HEK293 (cell line): Measurements from ENCODE around the gene UCN2.

Experiments used
- CTCF ChIA-PET: fragments of 350-600 bp; formaldehyde crosslinking; extraction: SDS; loops from one replicate; lab custom pipeline; 2021; ENCODE audit warnings: antibody characterized with exemption; lab: Yijun Ruan, JAX
- POLR2A ChIA-PET: fragments of 300-600 bp; formaldehyde crosslinking; extraction: SDS; loops from one replicate; lab custom pipeline; 2020; ENCODE audit warnings: antibody characterized with exemption, inconsistent platforms; lab: Yijun Ruan, JAX
- H3K27ac ChIP-seq: fragments of 200-500 bp; sonication (Bioruptor generic); 2 replicates; pipeline ENCODE4 v1.5.1; 2014; ENCODE audit warnings: low read depth, low read length, control low read depth, inconsistent platforms; ENCODE audit errors: extremely low read depth
- H3K36me3 ChIP-seq, 2 experiments: fragments of 200-500 bp in 1 of 2; sonication (Bioruptor generic) in 1 of 2; 1 replicate in 1 of 2; 2 replicates in 1 of 2; pipeline ENCODE4 v1.5.1; 2014 to 2017; ENCODE audit warnings: inconsistent platforms in 2 of 2, low read length in 2 of 2; ENCODE audit not compliant: control insufficient read depth in 2 of 2, insufficient read depth in 1 of 2
- H3K4me1 ChIP-seq: fragments of 200-500 bp; sonication (Bioruptor generic); 2 replicates; pipeline ENCODE4 v1.5.1; 2014; ENCODE audit warnings: mild to moderate bottlenecking, low read length, inconsistent platforms; ENCODE audit not compliant: control insufficient read depth, insufficient read depth
- H3K4me3 ChIP-seq: 2 replicates; pipeline ENCODE4 v1.5.1; 2011; ENCODE audit warnings: low read depth, mild to moderate bottlenecking, control low read depth, low read length, moderate library complexity
- H3K9me3 ChIP-seq: fragments of 200-500 bp; sonication (Bioruptor generic); 2 replicates; pipeline ENCODE4 v1.5.1; 2014; ENCODE audit warnings: low read depth, low read length, inconsistent platforms; ENCODE audit not compliant: control insufficient read depth, insufficient read depth
- GLI2 ChIP-seq: fragments of 450-650 bp; formaldehyde crosslinking; IDR thresholded peaks from 2 replicates; pipeline ENCODE4; 2017; ENCODE audit warnings: missing biosample characterization, missing genetic modification characterization, low read depth, borderline replicate concordance
- HOXA7 ChIP-seq: sonication (generic); formaldehyde crosslinking; IDR thresholded peaks from 2 replicates; pipeline ENCODE4 v1.8.1; 2022; ENCODE audit warnings: missing genetic modification reagents, borderline replicate concordance
- KLF10 ChIP-seq: fragments of 450-650 bp; IDR thresholded peaks from 2 replicates; pipeline ENCODE4 v1.5.1; 2018; ENCODE audit warnings: missing biosample characterization, mild to moderate bottlenecking, missing genetic modification characterization
- OVOL3 ChIP-seq: fragments of 450-650 bp; formaldehyde crosslinking; IDR thresholded peaks from 2 replicates; pipeline ENCODE4 v1.5.1; 2016; ENCODE audit warnings: missing biosample characterization, missing genetic modification characterization
- YY2 ChIP-seq: fragments of 450-650 bp; formaldehyde crosslinking; IDR thresholded peaks from 2 replicates; pipeline ENCODE4 v1.5.1; 2016; ENCODE audit warnings: missing biosample characterization, missing genetic modification characterization
- ZFHX2 ChIP-seq: fragments of 450-650 bp; formaldehyde crosslinking; conservative IDR thresholded peaks from 2 replicates; pipeline ENCODE4 v1.5.1; 2016; ENCODE audit warnings: missing biosample characterization, missing genetic modification characterization
- ZNF157 ChIP-seq: fragments of 450-650 bp; formaldehyde crosslinking; IDR thresholded peaks from 2 replicates; pipeline ENCODE4 v1.5.1; 2016; ENCODE audit warnings: missing biosample characterization, missing genetic modification characterization
- ZNF169 ChIP-seq: fragments of 450-650 bp; formaldehyde crosslinking; IDR thresholded peaks from 2 replicates; pipeline ENCODE4 v1.5.1; 2016; ENCODE audit warnings: missing biosample characterization, missing genetic modification characterization
- ZNF19 ChIP-seq: fragments of 450-650 bp; formaldehyde crosslinking; IDR thresholded peaks from 2 replicates; pipeline ENCODE4; 2016; ENCODE audit warnings: missing biosample characterization, missing genetic modification characterization, low read depth
- ZNF248 ChIP-seq: fragments of 450-650 bp; formaldehyde crosslinking; IDR thresholded peaks from 2 replicates; pipeline ENCODE4 v1.5.1; 2017; ENCODE audit warnings: missing biosample characterization, missing genetic modification characterization
- ZNF302 ChIP-seq: fragments of 450-650 bp; formaldehyde crosslinking; IDR thresholded peaks from 2 replicates; pipeline ENCODE4 v1.5.1; 2016; ENCODE audit warnings: missing biosample characterization, missing genetic modification characterization, low read depth
- ZNF324 ChIP-seq: fragments of 450-650 bp; formaldehyde crosslinking; IDR thresholded peaks from 2 replicates; pipeline ENCODE4 v1.5.1; 2016; ENCODE audit warnings: missing biosample characterization, missing genetic modification characterization
- ZNF391 ChIP-seq: fragments of 450-650 bp; formaldehyde crosslinking; IDR thresholded peaks from 2 replicates; pipeline ENCODE4 v1.5.1; 2016; ENCODE audit warnings: low read depth, missing biosample characterization, missing genetic modification characterization, borderline replicate concordance
- ZNF416 ChIP-seq: fragments of 450-650 bp; formaldehyde crosslinking; IDR thresholded peaks from 2 replicates; pipeline ENCODE4 v1.5.1; 2016; ENCODE audit warnings: missing biosample characterization, missing genetic modification characterization
- ZNF561 ChIP-seq: fragments of 450-650 bp; IDR thresholded peaks from 2 replicates; pipeline ENCODE4 v1.5.1; 2018; ENCODE audit warnings: missing biosample characterization, missing genetic modification characterization, borderline replicate concordance
- ZNF571 ChIP-seq: fragments of 450-650 bp; formaldehyde crosslinking; IDR thresholded peaks from 2 replicates; pipeline ENCODE4 v1.5.0; 2017; ENCODE audit warnings: missing biosample characterization, missing genetic modification characterization
- TF ChIP-seq, protein P1 (sequence below): fragments of 450-650 bp; formaldehyde crosslinking; IDR thresholded peaks from 2 replicates; pipeline ENCODE4 v1.5.1; 2016; ENCODE audit warnings: missing biosample characterization, missing genetic modification characterization, low read depth
- TF ChIP-seq, protein P2 (sequence below): fragments of 450-650 bp; formaldehyde crosslinking; IDR thresholded peaks from 2 replicates; pipeline ENCODE4 v1.5.1; 2016; ENCODE audit warnings: missing biosample characterization, missing genetic modification characterization, borderline replicate concordance
- TF ChIP-seq, protein P3 (sequence below): fragments of 450-650 bp; formaldehyde crosslinking; IDR thresholded peaks from 2 replicates; pipeline ENCODE4 v1.5.1; 2017; ENCODE audit warnings: missing biosample characterization, missing genetic modification characterization
- TF ChIP-seq, protein P4 (sequence below): fragments of 450-650 bp; formaldehyde crosslinking; IDR thresholded peaks from 2 replicates; pipeline ENCODE4 v1.5.1; 2017; ENCODE audit warnings: missing biosample characterization, mild to moderate bottlenecking, missing genetic modification characterization, moderate library complexity
- TF ChIP-seq, protein P5 (sequence below): fragments of 450-650 bp; formaldehyde crosslinking; IDR thresholded peaks from 2 replicates; pipeline ENCODE4 v1.5.0; 2017; ENCODE audit warnings: missing biosample characterization, missing genetic modification characterization, borderline replicate concordance

Gene UCN2

DNA sequence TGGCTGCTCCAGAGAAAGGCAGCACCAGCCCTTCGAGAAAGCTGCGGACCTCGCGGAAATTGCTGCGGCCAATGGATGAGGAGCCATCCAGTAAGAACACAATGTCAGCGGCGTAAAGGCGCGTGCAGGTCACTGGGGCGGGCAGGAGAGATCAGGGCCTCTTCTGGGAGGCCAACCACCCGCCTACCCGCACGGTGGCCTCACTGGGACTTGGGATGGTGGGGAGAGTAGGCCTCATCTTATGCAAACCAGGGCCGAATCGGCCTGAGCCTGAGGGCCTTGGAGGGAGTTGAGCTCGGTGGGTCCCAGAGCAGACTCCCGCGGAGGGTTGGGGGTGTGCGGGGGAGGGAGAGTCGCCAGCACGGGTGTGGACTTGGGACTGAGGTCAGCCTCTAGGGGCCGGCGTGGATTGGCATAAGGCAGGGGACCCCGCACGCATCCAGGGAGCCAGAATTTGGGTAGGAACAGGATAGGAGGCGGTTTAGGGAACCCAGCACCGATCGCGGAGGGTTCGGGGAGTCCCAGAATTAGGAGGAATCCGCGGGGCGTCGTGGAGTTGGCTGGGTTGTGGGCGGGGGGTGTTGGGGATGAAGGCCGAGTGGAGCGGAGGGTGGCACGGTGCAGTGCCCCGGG, 31.0 kb upstream of the UCN2 start (continued):
- TF ChIP-seq GLI2 (tag by site-specific recombination) (no peak), ZNF391 (no peak)

DNA sequence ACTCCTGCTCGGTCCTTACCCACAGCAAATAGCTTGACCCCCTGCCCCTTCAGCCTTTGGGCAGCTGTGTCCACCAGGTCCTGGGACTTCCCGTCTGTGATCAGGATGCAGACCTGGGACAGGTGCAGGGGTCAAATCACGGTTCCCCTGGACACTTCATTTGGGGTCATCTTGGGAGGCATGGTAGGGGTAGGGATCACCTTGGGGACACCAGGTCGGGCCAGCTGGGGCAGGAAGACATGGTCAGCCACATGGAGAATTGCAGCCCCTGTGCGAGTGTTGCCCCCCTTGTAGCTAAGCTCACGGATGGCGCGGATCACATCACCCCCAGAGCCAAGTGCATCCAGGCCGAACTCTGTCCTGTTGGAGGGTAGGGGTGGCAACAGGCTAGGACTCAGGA, 29.8 kb upstream of the UCN2 start:
- H3K4me3 ChIP-seq: no peak overlapping the region
- no peak overlapping the region for H3K27ac ChIP-seq
- no peaks in the 10 kb centered on the region; the same call in 1 of the 2 replicates for H3K4me1 ChIP-seq
- TF ChIP-seq ZNF19 (tag by site-specific recombination) (no peak), ZNF157 (no peak), ZNF302 (no peak), KLF10 (no peak), ZNF169 (tag by site-specific recombination) (no peak), ZNF561 (no peak), ZNF571 (tag by site-specific recombination) (no peak), ZNF248 (tag by site-specific recombination) (no peak), ZNF324 (no peak), HOXA7 (CRISPR knock-in tag) (no peak), ZFHX2 (no peak), ZNF416 (tag by site-specific recombination) (no peak), OVOL3 (tag by site-specific recombination) (no peak), ZNF391 (no peak), YY2 (tag by site-specific recombination) (no peak)
- TF ChIP-seq, protein P1, sequence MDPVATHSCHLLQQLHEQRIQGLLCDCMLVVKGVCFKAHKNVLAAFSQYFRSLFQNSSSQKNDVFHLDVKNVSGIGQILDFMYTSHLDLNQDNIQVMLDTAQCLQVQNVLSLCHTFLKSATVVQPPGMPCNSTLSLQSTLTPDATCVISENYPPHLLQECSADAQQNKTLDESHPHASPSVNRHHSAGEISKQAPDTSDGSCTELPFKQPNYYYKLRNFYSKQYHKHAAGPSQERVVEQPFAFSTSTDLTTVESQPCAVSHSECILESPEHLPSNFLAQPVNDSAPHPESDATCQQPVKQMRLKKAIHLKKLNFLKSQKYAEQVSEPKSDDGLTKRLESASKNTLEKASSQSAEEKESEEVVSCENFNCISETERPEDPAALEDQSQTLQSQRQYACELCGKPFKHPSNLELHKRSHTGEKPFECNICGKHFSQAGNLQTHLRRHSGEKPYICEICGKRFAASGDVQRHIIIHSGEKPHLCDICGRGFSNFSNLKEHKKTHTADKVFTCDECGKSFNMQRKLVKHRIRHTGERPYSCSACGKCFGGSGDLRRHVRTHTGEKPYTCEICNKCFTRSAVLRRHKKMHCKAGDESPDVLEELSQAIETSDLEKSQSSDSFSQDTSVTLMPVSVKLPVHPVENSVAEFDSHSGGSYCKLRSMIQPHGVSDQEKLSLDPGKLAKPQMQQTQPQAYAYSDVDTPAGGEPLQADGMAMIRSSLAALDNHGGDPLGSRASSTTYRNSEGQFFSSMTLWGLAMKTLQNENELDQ (tag by site-specific recombination): no peak
- TF ChIP-seq, protein P2, sequence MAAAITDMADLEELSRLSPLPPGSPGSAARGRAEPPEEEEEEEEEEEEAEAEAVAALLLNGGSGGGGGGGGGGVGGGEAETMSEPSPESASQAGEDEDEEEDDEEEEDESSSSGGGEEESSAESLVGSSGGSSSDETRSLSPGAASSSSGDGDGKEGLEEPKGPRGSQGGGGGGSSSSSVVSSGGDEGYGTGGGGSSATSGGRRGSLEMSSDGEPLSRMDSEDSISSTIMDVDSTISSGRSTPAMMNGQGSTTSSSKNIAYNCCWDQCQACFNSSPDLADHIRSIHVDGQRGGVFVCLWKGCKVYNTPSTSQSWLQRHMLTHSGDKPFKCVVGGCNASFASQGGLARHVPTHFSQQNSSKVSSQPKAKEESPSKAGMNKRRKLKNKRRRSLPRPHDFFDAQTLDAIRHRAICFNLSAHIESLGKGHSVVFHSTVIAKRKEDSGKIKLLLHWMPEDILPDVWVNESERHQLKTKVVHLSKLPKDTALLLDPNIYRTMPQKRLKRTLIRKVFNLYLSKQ (tag by site-specific recombination): no peak
- TF ChIP-seq, protein P3, sequence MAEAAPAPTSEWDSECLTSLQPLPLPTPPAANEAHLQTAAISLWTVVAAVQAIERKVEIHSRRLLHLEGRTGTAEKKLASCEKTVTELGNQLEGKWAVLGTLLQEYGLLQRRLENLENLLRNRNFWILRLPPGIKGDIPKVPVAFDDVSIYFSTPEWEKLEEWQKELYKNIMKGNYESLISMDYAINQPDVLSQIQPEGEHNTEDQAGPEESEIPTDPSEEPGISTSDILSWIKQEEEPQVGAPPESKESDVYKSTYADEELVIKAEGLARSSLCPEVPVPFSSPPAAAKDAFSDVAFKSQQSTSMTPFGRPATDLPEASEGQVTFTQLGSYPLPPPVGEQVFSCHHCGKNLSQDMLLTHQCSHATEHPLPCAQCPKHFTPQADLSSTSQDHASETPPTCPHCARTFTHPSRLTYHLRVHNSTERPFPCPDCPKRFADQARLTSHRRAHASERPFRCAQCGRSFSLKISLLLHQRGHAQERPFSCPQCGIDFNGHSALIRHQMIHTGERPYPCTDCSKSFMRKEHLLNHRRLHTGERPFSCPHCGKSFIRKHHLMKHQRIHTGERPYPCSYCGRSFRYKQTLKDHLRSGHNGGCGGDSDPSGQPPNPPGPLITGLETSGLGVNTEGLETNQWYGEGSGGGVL (tag by site-specific recombination): no peak
- TF ChIP-seq, protein P4, sequence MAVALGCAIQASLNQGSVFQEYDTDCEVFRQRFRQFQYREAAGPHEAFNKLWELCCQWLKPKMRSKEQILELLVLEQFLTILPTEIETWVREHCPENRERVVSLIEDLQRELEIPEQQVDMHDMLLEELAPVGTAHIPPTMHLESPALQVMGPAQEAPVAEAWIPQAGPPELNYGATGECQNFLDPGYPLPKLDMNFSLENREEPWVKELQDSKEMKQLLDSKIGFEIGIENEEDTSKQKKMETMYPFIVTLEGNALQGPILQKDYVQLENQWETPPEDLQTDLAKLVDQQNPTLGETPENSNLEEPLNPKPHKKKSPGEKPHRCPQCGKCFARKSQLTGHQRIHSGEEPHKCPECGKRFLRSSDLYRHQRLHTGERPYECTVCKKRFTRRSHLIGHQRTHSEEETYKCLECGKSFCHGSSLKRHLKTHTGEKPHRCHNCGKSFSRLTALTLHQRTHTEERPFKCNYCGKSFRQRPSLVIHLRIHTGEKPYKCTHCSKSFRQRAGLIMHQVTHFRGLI (tag by site-specific recombination): no peak
- TF ChIP-seq, protein P5, sequence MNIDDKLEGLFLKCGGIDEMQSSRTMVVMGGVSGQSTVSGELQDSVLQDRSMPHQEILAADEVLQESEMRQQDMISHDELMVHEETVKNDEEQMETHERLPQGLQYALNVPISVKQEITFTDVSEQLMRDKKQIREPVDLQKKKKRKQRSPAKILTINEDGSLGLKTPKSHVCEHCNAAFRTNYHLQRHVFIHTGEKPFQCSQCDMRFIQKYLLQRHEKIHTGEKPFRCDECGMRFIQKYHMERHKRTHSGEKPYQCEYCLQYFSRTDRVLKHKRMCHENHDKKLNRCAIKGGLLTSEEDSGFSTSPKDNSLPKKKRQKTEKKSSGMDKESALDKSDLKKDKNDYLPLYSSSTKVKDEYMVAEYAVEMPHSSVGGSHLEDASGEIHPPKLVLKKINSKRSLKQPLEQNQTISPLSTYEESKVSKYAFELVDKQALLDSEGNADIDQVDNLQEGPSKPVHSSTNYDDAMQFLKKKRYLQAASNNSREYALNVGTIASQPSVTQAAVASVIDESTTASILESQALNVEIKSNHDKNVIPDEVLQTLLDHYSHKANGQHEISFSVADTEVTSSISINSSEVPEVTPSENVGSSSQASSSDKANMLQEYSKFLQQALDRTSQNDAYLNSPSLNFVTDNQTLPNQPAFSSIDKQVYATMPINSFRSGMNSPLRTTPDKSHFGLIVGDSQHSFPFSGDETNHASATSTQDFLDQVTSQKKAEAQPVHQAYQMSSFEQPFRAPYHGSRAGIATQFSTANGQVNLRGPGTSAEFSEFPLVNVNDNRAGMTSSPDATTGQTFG (tag by site-specific recombination): no peak
- TF ChIP-seq, all 188 proteins: peak for 0
- Histone ChIP-seq H3K9me3 (no peaks in the 10 kb centered on the region), H3K36me3 (peaks cover 0 to 16% of the 10 kb centered on the region in 2 experiments; a peak in 1 of 3 replicates)
- POLR2A ChIA-PET: no interaction called here
- CTCF ChIA-PET: interaction anchor here (0.9 kb wide), 1 partner anchor 35 kb away, joined by 6 read pairs; no protein-coding TSS in a partner anchor
